SU-DHL-6 (cell line): ENCODE measurements around the gene C10orf88.

Experiments used
- H2AFZ ChIP-seq: fragments of 200-600 bp; sonication (generic); 2 replicates; pipeline ENCODE4 v1.6.1; 2014; ENCODE audit warnings: low read depth, mild to moderate bottlenecking, moderate library complexity, mixed read lengths, antibody characterized with exemption, low read length; ENCODE audit not compliant: severe bottlenecking
- H3F3A ChIP-seq: fragments of 200-600 bp; shearing (Covaris generic); 2 replicates; pipeline ENCODE4 v1.6.0; 2016; ENCODE audit warnings: antibody characterized with exemption, mild to moderate bottlenecking; ENCODE audit not compliant: insufficient read depth
- H3K27ac ChIP-seq: fragments of 200-600 bp; sonication (generic); 2 replicates; pipeline ENCODE4 v1.5.1; 2016; ENCODE audit warnings: low read depth, mild to moderate bottlenecking, low read length, moderate library complexity, mixed read lengths
- H3K27me3 ChIP-seq: fragments of 200-600 bp; sonication (generic), shearing (Covaris generic); 2 replicates; pipeline ENCODE4 v1.6.0; 2014; ENCODE audit warnings: mild to moderate bottlenecking, low read length
- H3K36me3 ChIP-seq: fragments of 200-600 bp; sonication (generic); 2 replicates; pipeline ENCODE4 v1.6.1; 2014; ENCODE audit warnings: mild to moderate bottlenecking, low read length, mixed read lengths
- H3K4me2 ChIP-seq: fragments of 300-600, 200-600 bp; shearing (Covaris generic), sonication (generic); 2 replicates; pipeline ENCODE4 v1.6.0; 2014; ENCODE audit warnings: low read length, low read depth, mild to moderate bottlenecking; ENCODE audit not compliant: poor library complexity, severe bottlenecking
- H3K4me3 ChIP-seq: fragments of 200-600 bp; sonication (generic); 2 replicates; pipeline ENCODE4 v1.5.1; 2014; ENCODE audit warnings: antibody characterized with exemption, low read length, mild to moderate bottlenecking, mixed read lengths; ENCODE audit not compliant: insufficient read depth, poor library complexity, severe bottlenecking
- H3K79me2 ChIP-seq: fragments of 200-600 bp; sonication (generic); 2 replicates; pipeline ENCODE4 v1.6.1; 2014; ENCODE audit warnings: mild to moderate bottlenecking, low read length, moderate library complexity; ENCODE audit not compliant: insufficient read depth
- H3K9ac ChIP-seq: fragments of 200-600 bp; sonication (generic); 2 replicates; pipeline ENCODE4 v1.7.0; 2014; ENCODE audit warnings: mild to moderate bottlenecking, low read length
- H3K9me2 ChIP-seq: fragments of 200-600 bp; sonication (generic); replicated peaks from 2 replicates; pipeline ENCODE4 v1.6.1; 2014; ENCODE audit warnings: low read length; ENCODE audit not compliant: insufficient read depth
- H3K9me3 ChIP-seq: fragments of 200-600 bp; sonication (generic); 2 replicates; pipeline ENCODE4 v1.6.1; 2014; ENCODE audit warnings: low read length, mixed read lengths; ENCODE audit not compliant: insufficient read depth
- H4K20me1 ChIP-seq: fragments of 200-600 bp; sonication (generic); 2 replicates; pipeline ENCODE4 v1.6.1; 2014; ENCODE audit warnings: low read depth, mild to moderate bottlenecking, antibody characterized with exemption, low read length, moderate library complexity, mixed read lengths
- EZH2phosphoT487 ChIP-seq: fragments of 200-600 bp; sonication (generic), shearing (Covaris generic); conservative IDR thresholded peaks from 2 replicates; pipeline ENCODE4 v1.6.1; 2018; ENCODE audit warnings: mild to moderate bottlenecking, antibody characterized with exemption, low read length, moderate library complexity, mixed read lengths
- TF ChIP-seq, protein P1 (sequence below): fragments of 200-600 bp; sonication (generic); IDR thresholded peaks from one replicate; pipeline ENCODE4 v1.5.1; 2017; ENCODE audit warnings: antibody characterized with exemption, mild to moderate bottlenecking, low read length, moderate library complexity; ENCODE audit not compliant: insufficient read depth, poor library complexity, severe bottlenecking

Gene C10orf88

DNA sequence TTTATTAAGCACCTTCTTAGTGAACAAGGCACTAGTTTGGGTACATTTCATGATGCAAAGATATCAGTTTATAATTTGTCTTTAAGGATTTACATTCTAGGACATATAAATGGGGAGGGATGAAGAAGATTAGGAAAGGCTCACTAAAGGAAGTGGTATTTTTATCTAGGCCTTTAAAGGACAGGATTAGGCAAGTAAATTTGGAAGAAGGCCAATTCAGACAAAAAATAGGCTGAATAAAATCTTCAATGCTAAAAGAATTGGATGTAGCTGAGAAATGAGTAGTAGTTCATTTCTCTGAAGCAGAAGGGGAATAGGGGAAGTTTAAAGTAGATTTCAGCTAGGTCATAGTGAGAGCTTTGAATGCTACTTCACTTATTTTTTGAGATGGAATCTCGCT, 69.9 kb downstream of the C10orf88 start:
- H2AFZ ChIP-seq, result no peak overlapping the region
- H3K4me3 ChIP-seq, result no peak overlapping the region

DNA sequence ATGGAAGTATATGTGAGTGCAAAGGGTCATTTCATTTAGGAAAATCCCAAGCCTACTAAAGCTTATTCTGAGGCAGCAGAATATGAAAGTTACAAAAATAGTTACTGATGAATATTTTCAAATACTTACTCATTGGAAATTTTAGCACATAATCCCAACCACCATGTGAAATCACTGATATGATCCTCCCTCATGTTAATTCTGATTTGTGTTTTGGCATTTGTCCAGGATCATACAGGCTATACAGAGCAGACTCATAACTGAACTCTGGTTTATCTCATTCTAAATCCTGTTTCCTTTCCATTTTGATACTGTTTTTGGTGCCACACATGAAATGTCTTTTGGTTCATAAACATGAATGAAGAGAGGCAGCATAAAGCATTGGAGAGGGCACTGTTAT, 71.3 kb downstream of the C10orf88 start:
- no peaks in the 10 kb centered on the region; the same call in 1 of the 2 replicates for H3F3A ChIP-seq

More for the DNA sequence above, 69.9 kb downstream of the C10orf88 start:
- Histone ChIP-seq H3K27me3 (no peaks in the 10 kb centered on the region), H3K9me2 (no peaks in the 10 kb centered on the region), H3K9ac (no peak overlapping the region), H3K9me3 (no peaks in the 10 kb centered on the region), H3K27ac (no peak overlapping the region), H3K36me3 (peaks cover 25% of the 10 kb centered on the region), H3K4me2 (no peak overlapping the region), H3K79me2 (peaks cover 6% of the 10 kb centered on the region), H4K20me1 (no peaks in the 10 kb centered on the region), H3F3A (no peaks in the 10 kb centered on the region; the same call in 1 of the 2 replicates)
- TF ChIP-seq, protein P1, sequence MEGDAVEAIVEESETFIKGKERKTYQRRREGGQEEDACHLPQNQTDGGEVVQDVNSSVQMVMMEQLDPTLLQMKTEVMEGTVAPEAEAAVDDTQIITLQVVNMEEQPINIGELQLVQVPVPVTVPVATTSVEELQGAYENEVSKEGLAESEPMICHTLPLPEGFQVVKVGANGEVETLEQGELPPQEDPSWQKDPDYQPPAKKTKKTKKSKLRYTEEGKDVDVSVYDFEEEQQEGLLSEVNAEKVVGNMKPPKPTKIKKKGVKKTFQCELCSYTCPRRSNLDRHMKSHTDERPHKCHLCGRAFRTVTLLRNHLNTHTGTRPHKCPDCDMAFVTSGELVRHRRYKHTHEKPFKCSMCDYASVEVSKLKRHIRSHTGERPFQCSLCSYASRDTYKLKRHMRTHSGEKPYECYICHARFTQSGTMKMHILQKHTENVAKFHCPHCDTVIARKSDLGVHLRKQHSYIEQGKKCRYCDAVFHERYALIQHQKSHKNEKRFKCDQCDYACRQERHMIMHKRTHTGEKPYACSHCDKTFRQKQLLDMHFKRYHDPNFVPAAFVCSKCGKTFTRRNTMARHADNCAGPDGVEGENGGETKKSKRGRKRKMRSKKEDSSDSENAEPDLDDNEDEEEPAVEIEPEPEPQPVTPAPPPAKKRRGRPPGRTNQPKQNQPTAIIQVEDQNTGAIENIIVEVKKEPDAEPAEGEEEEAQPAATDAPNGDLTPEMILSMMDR, result no peak
- no peak for TF ChIP-seq EZH2phosphoT487

More for the DNA sequence above, 71.3 kb downstream of the C10orf88 start:
- Histone ChIP-seq H3K4me3 (no peak overlapping the region), H3K27ac (no peak overlapping the region), H3K79me2 (peaks cover 20% of the 10 kb centered on the region), H3K27me3 (no peaks in the 10 kb centered on the region), H3K36me3 (0 out of 2 replicates have a peak, but pooled peaks cover 15% of the 10 kb centered on the region), H4K20me1 (no peaks in the 10 kb centered on the region), H3K4me2 (no peak overlapping the region), H3K9ac (no peak overlapping the region), H3K9me3 (no peaks in the 10 kb centered on the region), H3K9me2 (no peaks in the 10 kb centered on the region), H2AFZ (no peak overlapping the region)
- TF ChIP-seq EZH2phosphoT487, result no peak
- TF ChIP-seq, protein P1, result no peak
